Measurements from ENCODE around the gene DDX17.

DNA sequence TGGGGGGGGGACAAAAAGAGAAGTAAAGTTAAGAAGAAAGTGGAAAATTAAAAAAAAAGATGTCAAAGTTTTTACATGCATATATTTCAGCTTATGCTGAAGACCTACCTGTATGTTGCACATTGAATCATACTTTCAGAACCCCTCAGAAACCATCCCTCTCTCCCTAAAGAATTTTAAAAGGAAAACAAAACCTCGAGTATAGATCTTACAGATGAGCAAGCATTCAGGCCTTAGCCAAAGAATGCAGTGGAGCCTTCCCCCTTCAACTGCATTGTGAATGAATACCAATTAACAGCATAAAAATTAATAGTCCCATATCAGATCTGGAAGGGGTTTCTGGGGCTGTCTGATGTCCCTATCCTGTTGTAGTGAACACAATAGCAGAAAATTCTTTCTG lies 21.9 kb downstream of the DDX17 start:
- no peak for TF ChIP-seq REST (IDR thresholded peaks at IDR 0.05; ENCODE audit: low read depth, low read length)
- no peak; the same call in 1 of the 2 replicates for TF ChIP-seq POLR2AphosphoS5 (IDR thresholded peaks at IDR 0.05; ENCODE audit: low read length)
- no peak for TF ChIP-seq RCOR1 (conservative IDR thresholded peaks at IDR 0.05; ENCODE audit: low read depth, low read length)
- no peak for TF ChIP-seq HDAC2 (IDR thresholded peaks at IDR 0.05)
- no peak for TF ChIP-seq ZNF622 (IDR thresholded peaks at IDR 0.05)
- TF ChIP-seq LARP7 (IDR thresholded peaks at IDR 0.05): no peak
- TF ChIP-seq, protein P1, sequence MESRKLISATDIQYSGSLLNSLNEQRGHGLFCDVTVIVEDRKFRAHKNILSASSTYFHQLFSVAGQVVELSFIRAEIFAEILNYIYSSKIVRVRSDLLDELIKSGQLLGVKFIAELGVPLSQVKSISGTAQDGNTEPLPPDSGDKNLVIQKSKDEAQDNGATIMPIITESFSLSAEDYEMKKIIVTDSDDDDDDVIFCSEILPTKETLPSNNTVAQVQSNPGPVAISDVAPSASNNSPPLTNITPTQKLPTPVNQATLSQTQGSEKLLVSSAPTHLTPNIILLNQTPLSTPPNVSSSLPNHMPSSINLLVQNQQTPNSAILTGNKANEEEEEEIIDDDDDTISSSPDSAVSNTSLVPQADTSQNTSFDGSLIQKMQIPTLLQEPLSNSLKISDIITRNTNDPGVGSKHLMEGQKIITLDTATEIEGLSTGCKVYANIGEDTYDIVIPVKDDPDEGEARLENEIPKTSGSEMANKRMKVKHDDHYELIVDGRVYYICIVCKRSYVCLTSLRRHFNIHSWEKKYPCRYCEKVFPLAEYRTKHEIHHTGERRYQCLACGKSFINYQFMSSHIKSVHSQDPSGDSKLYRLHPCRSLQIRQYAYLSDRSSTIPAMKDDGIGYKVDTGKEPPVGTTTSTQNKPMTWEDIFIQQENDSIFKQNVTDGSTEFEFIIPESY (IDR thresholded peaks at IDR 0.05): no peak
- TF ChIP-seq MEF2B (IDR thresholded peaks at IDR 0.05; ENCODE audit: partially characterized antibody, poor library complexity, severe bottlenecking): no peak
- TF ChIP-seq, protein P2, sequence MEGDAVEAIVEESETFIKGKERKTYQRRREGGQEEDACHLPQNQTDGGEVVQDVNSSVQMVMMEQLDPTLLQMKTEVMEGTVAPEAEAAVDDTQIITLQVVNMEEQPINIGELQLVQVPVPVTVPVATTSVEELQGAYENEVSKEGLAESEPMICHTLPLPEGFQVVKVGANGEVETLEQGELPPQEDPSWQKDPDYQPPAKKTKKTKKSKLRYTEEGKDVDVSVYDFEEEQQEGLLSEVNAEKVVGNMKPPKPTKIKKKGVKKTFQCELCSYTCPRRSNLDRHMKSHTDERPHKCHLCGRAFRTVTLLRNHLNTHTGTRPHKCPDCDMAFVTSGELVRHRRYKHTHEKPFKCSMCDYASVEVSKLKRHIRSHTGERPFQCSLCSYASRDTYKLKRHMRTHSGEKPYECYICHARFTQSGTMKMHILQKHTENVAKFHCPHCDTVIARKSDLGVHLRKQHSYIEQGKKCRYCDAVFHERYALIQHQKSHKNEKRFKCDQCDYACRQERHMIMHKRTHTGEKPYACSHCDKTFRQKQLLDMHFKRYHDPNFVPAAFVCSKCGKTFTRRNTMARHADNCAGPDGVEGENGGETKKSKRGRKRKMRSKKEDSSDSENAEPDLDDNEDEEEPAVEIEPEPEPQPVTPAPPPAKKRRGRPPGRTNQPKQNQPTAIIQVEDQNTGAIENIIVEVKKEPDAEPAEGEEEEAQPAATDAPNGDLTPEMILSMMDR (IDR thresholded peaks at IDR 0.05 in 2 of 3, conservative IDR thresholded peaks at IDR 0.05 in 1 of 3; ENCODE audit: control insufficient read depth in 2 of 3, extremely low read depth in 1 of 3, insufficient read depth in 1 of 3, low read depth in 3 of 3, low read length in 3 of 3): no peak
- no peak for TF ChIP-seq MTA3 (IDR thresholded peaks at IDR 0.05; ENCODE audit: borderline replicate concordance, low read length)
- TF ChIP-seq, protein P3, sequence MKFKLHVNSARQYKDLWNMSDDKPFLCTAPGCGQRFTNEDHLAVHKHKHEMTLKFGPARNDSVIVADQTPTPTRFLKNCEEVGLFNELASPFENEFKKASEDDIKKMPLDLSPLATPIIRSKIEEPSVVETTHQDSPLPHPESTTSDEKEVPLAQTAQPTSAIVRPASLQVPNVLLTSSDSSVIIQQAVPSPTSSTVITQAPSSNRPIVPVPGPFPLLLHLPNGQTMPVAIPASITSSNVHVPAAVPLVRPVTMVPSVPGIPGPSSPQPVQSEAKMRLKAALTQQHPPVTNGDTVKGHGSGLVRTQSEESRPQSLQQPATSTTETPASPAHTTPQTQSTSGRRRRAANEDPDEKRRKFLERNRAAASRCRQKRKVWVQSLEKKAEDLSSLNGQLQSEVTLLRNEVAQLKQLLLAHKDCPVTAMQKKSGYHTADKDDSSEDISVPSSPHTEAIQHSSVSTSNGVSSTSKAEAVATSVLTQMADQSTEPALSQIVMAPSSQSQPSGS (IDR thresholded peaks at IDR 0.05; ENCODE audit: low read length): no peak
- TF ChIP-seq EED (IDR thresholded peaks at IDR 0.05; ENCODE audit: low read depth): no peak
- TF ChIP-seq HDAC6 (IDR thresholded peaks at IDR 0.05; ENCODE audit: unreplicated experiment): no peak
